Measurements from ENCODE around the gene FADS6.
A peak's percentile ranks its signal among the peaks of the same experiment; 100 is the strongest.

FADS6 gene

GRCh38 chr17:74853669-74854068, 39.8 kb downstream of the FADS6 start:
- no peak for DNase-seq (ENCODE audit: low read depth)

DNA sequence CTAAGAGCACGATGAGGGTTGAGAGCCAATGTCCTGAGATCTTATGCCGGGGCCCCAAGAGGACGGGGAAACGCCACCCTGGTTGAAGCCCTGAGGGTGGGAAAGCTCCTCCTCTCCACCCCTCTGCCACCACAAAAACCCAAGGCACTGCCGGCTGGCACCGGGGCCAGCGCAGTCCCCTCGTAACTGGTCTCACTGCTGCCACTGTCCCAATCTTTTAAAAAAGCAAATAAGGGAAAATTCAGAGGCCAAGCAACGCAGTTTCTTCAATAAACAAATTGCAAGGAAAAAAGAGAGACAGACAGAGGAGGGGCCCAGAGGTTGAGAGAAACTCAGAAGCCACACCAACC, 40.4 kb downstream of the FADS6 start:
- no peak for DNase-seq (ENCODE audit: low read depth)

DNA sequence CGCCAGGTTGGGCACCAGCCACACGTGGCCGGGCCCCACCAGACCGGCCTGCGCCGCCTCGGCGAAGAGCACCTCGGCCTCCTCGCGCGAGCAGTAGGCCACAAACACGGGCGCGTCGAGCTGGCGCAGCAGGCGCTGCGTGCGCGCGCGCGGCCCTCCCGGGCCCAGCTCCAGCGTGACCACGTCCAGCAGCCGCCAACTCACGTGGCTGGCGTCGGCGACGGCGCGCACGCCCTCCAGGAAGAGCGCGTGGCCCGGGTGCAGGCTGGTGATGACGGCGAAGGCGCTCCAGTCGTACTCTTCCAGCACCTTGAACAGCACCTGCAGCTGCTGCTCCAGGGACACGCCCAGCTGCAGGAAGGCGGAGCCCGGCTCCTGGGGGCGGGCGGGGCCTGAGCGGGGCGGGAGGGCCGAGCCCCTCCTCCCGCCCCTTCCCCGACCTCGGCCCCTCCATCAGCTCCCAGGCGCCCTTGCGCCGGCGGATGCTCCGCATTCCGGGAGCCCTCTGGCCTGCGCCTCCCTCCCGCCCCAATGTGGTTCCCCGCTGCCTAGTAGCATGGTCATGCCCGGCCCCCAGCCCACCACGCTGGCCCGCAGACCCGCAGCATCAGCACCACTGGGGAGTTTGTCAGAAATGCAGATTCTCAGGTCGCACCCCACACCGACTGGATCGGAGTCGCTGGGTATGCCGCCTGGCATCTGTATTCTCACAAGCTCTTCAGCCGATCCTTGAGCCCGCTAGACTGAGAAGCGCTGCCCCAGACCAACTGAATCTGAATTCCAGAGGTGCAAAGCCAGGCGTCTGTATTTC, 41.0 kb downstream of the FADS6 start:
- peak; percentile 10 for DNase-seq (ENCODE audit: low read depth)

GRCh38 chr17:74851612-74852236, 41.7 kb downstream of the FADS6 start:
- DNase-seq (ENCODE audit: low read depth) = no peak

GRCh38 chr17:74850914-74851313, 42.5 kb downstream of the FADS6 start:
- no peak for DNase-seq (ENCODE audit: low read depth)

DNA sequence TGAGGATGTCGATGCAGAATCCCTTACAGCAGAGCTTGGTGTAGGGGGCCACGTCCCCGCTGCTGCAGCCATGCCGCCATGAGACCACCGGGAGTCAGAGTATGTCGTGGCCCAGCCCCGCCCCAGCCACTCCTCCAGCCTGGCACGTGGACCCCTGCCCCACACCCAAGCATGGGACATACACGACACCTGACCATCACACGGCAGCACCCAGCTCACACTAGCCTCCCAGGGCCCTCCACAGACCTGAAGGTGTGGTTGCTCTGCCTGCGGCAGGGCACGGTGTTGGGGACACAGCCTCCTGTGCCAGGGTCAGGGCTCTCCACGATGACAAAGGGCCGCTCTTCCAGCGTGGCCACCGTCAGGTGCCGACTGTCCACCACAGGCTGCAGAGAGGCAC, 43.1 kb downstream of the FADS6 start:
- no peak for DNase-seq (ENCODE audit: low read depth)

GRCh38 chr17:74848656-74849399, 44.6 kb downstream of the FADS6 start:
- DNase-seq (ENCODE audit: low read depth) = no peak

GRCh38 chr17:74846621-74847020, 46.8 kb downstream of the FADS6 start:
- no peak for DNase-seq (ENCODE audit: low read depth)

GRCh38 chr17:74843352-74843627, 50.1 kb downstream of the FADS6 start:
- no peak for DNase-seq (ENCODE audit: low read depth)

DNA sequence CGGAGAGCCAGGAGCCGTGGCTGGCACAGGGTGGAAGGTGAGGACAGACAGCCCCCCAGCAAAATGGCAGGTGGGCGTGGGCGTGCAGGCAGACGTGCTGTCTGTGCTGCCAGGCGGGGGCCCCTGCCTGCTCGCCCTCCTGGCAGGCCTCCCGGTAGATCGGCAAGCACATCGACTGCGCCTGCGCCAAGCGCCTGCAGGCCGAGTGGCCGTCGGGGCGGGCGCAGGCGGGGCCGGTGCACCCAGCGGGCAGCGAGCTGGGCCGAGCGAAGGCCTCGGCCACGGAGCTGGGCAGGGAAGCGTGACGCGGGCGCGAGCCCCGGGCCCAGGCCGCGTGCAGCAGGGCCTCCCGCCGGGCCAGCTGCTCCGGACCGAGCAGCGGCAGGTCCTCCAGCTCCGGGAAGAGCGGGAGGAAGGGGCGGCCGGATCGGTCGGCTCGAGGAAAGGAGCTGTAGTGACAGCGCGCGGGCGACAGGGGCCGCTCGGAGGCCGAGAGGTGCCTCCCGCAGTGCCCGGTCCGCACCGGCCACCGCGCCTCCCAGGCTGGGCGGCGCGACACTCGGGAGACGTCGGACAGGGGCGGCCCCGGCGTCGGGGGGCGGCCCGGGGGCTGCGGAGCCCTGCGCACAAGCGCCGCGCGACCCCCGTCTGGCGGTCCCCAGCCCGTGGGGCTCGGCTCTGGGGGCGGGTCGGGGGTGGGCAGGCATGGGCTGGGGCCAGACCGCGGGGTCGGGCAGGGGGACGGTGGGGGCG, 50.7 kb downstream of the FADS6 start:
- no peak for DNase-seq (ENCODE audit: low read depth)

DNA sequence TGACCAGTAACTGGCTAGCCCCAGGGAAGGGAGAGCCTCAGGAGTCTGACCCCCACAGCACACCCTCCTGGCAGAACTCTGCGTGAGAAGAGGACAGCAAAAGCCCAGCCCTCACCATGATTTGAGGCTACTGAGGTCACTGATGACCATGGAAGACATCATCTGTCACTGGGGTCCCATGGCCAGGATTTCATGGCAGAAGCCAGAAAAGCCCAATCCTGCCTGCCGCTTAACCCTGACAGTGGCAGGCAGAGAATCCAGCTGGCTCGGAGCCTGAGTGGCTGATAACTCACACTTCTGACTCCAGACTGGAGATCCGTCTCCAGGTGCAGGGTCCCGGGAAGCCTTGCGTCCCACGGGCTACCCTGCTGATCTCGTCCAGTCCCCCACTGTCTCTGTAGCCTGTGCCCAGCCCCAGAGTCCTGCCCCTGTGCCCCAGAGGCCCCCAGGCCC, 51.3 kb downstream of the FADS6 start:
- no peak for DNase-seq (ENCODE audit: low read depth)

- no peak for DNase-seq (ENCODE audit: low read depth)
Measured at GRCh38 chr17:74840989-74841666, 52.3 kb downstream of the FADS6 start.

DNA sequence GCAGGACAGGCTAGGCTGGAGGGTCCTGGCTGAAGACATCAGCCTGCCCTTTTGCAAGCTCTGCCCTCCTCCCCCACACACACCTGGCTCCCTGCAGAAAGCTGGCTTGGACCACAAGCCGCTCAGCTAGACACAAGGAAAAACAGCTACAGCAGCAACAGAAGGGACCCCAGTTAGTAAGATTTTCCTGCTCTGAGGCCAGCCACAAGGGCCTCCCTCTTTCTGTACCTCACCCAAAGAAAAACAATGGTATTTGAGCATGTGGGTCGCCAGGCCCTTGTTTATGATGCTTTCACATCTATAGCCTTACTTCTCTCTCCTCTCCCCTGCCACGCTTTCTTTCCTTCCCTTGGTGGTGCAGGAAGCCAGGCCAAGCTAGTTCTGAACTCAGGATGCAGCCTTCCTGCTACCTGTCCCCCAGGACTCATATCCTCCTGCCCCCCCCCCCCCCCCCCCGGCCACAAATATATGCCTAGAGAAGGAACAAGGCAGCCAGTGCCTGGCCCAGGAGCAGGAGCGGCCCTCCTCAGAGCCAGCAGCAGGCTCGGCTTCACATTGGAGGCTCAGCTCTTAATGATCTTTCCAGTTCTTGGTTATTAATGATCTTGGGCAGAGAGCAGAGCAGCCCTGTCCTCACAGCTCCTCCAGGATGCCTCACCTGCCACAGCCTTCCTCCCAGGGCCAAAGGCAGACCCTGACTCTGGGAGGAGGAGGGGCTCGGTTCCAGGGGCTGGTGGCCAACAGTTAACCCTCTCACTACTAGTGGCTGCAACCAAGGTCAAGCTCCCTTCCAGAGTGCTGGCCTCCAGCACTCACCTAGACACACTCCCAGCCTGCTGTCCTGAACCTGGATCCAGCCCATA, 53.2 kb downstream of the FADS6 start:
- no peak for DNase-seq (ENCODE audit: low read depth)

DNA sequence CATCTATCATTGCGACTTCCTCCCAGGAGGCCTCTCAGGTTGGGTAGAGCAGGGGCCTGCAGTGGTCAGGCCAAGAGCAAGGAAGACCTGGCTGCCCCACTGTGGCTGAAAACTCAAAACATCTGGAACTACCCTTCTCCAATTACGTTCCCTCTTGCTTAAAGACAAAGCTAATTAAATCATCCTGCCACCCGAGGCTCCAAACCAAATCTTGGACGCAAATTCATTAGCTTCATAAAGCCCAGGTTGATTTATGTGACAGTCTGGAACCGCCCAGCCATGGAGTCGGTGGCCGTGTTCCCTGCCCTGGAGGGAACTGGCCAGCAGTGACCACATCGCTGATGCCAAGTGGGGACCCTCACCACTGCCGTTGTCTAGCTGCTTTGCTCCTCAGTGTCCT, 55.2 kb downstream of the FADS6 start:
- DNase-seq (ENCODE audit: low read depth) = no peak

- DNase-seq (ENCODE audit: low read depth) = no peak
Measured at GRCh38 chr17:74836691-74837467, 56.6 kb downstream of the FADS6 start.

DNA sequence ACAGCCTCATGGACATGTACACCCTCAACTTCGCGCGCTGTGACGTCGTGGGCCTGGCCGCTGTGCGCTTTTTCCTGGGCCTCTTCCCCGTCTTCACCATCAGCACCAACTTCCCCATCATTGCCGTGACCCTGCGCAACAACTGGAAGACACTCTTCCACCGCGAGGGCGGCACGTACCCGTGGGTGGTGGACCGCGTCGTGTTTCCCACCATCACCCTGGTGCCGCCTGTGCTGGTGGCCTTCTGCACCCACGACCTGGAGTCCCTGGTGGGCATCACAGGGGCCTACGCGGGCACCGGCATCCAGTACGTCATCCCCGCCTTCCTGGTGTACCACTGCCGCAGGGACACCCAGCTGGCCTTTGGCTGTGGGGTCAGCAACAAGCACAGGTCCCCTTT, 57.2 kb downstream of the FADS6 start:
- DNase-seq (ENCODE audit: low read depth) = no peak

DNA sequence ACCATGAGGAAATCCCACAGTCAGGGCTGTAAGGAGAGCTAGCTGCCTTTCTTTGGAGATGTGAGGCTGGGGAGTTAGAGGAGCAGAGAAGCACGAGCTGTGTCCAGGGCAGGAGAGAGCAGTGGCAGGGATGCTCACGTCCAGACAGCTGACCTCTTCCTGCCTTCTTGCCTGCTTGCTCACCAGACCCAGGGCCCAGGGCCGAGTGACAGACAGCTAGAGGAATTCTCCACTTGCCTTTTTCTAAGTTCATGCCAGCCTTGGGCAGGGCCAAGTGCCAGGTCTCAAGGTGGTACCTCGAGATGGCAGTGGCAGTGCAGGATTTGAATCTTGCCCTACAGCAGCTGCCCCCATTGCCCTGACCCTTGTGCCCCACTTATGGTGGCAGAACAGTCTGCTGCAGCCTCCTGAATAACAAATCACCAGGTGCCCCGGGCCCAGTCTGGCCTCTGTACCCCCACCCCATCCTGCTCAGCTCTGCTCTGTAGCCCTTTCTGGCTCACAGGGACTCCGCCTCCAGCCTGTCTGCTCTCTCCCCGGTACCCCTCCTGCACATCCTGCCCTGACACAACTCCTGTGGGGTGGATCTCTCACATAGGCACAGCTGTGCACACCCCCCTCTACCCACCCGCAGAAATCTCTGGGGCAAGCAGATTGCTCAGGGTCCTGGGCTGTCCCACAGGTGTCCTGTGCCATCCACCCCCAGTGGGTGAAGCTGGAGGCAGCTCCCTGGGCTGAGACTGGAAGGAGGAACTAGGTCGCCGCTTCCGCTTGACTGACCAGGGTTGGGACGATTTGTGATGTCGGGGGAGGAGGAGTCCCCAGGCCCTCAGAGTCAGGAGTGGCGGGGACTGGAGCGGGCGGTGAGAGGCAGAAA, 59.7 kb downstream of the FADS6 start:
- DNase-seq (ENCODE audit: low read depth) = no peak

DNA sequence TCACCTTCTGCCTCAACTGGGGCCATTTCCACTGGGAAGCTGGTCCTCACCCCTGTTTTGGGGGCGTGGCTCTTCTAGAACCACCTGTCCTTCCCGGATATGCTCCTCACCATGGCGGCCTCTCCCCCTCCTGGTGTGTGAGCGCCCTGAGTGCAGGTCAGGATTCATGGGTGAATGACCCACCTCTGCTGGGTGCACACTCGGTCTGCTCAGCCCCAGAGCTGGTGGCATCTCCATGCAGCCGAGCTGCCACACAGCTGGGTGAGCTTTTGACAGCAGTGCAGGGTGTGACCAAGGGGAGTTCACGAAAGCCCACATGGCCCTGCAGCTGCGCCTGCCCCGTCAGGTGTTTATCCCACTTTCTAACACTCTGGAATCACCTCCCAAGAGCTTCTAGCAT, 61.0 kb downstream of the FADS6 start:
- no peak for DNase-seq (ENCODE audit: low read depth)

DNA sequence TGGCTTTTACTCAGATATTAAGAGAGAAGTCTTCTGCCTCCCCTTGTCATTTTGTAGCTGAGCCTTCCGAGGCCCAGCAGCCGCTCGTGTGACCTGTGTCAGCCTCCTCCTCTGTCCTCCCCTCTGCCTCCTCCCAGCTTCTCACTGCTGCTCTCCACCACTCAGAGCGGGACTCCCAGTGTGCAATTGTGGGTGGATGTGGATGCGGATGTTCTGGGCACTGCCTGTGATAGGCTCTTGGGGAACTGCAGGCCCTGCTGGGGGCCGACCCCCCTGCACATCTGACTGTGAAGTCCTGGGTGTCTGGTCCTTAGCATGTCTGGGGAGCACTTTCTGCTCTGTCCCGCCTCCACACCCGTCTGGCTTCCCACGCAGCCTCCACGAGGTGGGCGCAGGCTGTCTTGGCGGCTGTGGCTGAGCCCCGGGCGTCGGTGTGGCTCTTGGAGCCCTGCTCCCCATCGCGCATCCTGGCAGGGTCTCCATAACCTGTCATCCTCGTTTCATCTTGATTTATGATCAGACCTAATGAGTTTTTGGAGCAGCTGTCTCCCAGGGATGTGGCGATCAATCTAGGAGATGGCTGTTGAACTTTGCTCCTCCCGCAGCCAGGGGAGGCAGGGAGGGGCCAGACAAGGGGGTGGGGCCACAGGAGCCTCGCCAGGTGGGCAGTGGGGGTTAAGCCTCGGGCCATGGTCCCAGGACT, 61.8 kb downstream of the FADS6 start:
- no peak for DNase-seq (ENCODE audit: low read depth)
